Measurements from ENCODE around the gene SCUBE1.

SCUBE1 gene

GRCh38 chr22:43226377-43227238 lies 116.6 kb downstream of the SCUBE1 start:
- peak overlapping the region; percentile 68 for H3K27ac ChIP-seq
- TF ChIP-seq, protein P1, sequence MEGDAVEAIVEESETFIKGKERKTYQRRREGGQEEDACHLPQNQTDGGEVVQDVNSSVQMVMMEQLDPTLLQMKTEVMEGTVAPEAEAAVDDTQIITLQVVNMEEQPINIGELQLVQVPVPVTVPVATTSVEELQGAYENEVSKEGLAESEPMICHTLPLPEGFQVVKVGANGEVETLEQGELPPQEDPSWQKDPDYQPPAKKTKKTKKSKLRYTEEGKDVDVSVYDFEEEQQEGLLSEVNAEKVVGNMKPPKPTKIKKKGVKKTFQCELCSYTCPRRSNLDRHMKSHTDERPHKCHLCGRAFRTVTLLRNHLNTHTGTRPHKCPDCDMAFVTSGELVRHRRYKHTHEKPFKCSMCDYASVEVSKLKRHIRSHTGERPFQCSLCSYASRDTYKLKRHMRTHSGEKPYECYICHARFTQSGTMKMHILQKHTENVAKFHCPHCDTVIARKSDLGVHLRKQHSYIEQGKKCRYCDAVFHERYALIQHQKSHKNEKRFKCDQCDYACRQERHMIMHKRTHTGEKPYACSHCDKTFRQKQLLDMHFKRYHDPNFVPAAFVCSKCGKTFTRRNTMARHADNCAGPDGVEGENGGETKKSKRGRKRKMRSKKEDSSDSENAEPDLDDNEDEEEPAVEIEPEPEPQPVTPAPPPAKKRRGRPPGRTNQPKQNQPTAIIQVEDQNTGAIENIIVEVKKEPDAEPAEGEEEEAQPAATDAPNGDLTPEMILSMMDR (conservative IDR thresholded peaks at IDR 0.05): no peak

DNA sequence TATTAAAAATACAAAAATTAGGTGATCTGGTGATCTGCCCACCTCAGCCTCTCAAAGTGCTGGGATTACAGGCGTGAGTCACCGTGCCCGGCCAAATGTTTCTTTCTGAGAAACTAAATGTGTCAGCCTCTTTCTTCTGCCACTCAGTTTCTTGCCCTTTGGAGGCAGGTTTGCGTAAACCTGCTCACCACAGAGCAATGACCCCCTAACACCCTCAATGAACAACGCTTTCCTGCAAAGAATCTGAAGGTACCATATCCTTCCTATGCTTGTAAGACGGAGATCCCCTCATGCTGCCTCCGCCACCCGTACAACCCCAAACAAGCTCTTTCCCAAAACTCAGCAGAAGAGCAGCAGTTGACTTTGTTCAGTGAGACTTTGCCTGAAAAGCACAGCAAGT lies 117.6 kb downstream of the SCUBE1 start:
- TF ChIP-seq, protein P1 (conservative IDR thresholded peaks at IDR 0.05): no peak
- peak overlapping the region; percentile 68 for H3K27ac ChIP-seq

- TF ChIP-seq, protein P1 (conservative IDR thresholded peaks at IDR 0.05): no peak
- H3K27ac ChIP-seq: no peak overlapping the region
Measured at GRCh38 chr22:43222987-43223386, 120.2 kb downstream of the SCUBE1 start.

- TF ChIP-seq, protein P1 (conservative IDR thresholded peaks at IDR 0.05): no peak
Measured at GRCh38 chr22:43222262-43222661, 120.9 kb downstream of the SCUBE1 start.

DNA sequence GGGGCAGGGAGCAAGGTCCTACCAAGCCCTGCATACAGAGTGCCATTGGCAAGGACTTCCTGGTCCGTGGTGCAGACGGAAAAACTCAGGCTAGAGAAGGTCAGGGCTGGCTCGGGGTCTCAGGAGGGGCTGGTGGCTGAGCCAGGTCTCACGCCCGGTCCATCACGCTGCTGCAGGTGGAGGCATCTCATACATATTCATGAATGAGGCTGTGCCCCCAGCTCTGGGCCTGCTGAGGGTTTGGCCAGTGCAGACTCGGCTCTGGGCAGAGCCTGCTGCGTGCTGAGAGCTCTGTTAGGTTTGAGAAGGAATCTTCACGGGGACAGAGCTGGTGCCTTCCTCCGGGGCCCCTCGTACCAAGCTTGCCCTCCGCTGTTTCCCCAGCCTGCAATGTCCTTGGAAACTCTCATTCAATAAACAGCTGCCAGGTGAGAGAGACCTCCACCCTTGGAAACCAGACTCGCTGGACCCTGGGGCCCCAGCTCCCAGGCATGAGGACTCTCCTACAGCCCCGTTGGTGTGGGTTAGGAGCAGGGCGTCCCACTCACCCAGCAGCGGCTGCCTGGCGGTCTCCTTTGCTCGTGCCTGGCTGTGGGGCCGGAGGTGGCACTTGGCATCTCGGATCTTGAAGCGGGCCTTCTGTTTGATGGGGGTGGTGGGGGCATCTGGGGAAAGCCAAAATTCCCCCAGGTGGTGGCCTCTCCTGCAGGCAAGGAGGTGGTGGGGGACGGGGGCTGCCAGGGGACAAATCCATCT lies 122.4 kb downstream of the SCUBE1 start:
- TF ChIP-seq, protein P1 (conservative IDR thresholded peaks at IDR 0.05): no peak
- H3K27ac ChIP-seq: no peak overlapping the region

More at GRCh38 chr22:43222262-43222661, 120.9 kb downstream of the SCUBE1 start:
- no peak overlapping the region for H3K27ac ChIP-seq

- TF ChIP-seq, protein P1 (conservative IDR thresholded peaks at IDR 0.05): no peak
- H3K27ac ChIP-seq: no peak overlapping the region
Measured at GRCh38 chr22:43218786-43219185, 124.4 kb downstream of the SCUBE1 start.

DNA sequence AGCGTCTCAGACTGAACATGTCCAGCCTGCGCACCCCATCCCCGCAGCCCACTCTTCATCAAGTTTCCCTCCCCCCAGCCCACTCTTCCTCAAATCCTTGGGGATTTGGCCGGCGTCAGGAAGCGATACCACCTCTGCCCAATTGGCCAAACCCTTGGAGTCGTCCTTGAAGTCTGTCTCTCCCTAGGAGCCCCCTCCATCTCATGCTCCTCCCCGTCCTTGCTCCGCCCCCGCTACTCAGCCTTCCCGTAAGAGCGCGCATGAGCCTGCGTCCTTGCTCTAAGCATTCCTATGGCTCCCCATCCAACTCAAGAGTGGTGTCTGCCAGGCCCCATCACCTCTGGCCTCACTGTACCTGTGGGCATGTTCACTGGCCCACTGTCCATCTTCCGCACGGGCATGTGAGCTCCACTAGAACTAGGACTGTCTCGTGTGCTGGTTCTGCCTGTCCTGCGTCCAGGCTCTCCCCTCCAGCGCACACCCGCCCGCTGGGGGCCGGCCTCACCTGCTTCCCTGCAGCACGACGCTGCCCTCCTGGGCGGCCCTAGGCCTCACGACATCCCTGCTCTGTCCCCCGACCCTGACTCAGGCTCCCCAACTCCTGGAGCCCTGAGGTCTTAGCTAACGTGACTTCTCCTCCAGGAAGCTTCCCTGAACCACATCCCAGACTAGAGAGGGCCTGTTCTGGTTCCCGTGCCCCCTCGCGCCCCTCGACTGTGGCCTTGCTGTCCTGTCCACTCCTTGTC lies 125.7 kb downstream of the SCUBE1 start:
- no peak overlapping the region for H3K27ac ChIP-seq
- TF ChIP-seq, protein P1 (conservative IDR thresholded peaks at IDR 0.05): no peak
